Erythroblast (primary cell): ENCODE measurements around the gene SIRT7.
A peak's percentile ranks its signal among the peaks of the same experiment; 100 is the strongest.

ENCODE experiments used
- DNase-seq, 2 experiments: peaks; one replicate each; lab custom pipeline; 2025; lab: John Stamatoyannopoulos, UW
- GATA1 ChIP-seq: IDR thresholded peaks from 2 replicates; pipeline ENCODE4 v1.6.1; 2011; ENCODE audit warnings: low read depth, mild to moderate bottlenecking, control low read depth, low read length, moderate library complexity
- POLR2A ChIP-seq: IDR thresholded peaks from 2 replicates; pipeline ENCODE4 v1.6.1; 2011; ENCODE audit warnings: mild to moderate bottlenecking, low read length

SIRT7 gene, protein sequence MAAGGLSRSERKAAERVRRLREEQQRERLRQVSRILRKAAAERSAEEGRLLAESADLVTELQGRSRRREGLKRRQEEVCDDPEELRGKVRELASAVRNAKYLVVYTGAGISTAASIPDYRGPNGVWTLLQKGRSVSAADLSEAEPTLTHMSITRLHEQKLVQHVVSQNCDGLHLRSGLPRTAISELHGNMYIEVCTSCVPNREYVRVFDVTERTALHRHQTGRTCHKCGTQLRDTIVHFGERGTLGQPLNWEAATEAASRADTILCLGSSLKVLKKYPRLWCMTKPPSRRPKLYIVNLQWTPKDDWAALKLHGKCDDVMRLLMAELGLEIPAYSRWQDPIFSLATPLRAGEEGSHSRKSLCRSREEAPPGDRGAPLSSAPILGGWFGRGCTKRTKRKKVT

DNA sequence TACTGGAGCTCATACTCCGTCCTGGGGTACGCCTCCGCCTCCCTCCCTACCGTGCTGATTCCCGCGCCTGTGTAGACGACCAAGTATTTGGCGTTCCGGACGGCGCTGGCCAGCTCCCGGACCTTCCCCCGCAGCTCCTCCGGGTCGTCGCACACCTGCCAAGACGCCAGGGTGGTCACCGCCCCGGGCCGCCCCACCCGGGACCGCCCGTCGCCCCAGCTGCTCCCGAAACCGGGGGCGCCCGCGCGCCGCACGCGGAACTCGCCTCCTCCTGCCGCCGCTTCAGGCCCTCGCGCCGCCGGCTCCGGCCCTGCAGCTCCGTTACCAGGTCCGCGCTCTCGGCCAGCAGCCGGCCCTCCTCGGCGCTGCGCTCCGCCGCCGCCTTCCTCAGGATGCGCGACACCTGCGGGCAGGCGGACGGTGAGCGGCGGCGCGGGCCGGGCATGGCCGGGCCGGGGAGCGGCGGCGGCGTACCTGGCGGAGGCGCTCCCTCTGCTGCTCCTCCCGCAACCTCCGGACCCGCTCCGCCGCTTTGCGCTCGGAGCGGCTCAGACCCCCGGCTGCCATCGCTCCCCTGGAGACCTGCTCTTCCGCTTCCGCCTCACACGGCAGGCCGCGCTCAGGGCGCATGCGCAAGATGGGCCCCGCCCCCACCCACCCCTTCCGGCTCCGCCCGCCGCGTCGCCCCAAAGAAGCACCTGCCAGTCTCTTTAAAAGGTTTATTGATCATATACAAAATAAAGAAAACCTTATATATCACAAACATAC lies at the start of gene SIRT7:
Gene SIRT7 (minus strand): TSS at position 612 of the 768 bp plus-strand sequence. CDS start 45 bp downstream, at position 567.
- TF ChIP-seq POLR2A (peak; percentile 50), GATA1 (no peak)
- peak; percentile 84 to 93 for DNase-seq

DNA sequence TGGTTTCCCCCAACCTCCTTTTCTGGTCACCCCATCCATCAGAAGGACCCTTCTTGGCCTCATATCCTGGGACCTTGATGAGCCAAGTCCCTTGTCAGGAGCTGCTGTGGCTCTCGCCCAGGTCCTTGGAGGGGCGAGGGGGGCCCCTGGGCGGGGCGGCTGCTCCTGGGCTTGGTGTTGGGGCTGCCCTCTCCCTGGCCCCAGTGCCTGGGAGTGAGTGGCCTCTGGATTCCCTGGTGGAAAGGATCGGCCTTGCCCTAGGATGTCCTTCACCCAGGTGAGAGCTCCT lies 49.2 kb upstream of the SIRT7 start:
- no peak for DNase-seq

DNA sequence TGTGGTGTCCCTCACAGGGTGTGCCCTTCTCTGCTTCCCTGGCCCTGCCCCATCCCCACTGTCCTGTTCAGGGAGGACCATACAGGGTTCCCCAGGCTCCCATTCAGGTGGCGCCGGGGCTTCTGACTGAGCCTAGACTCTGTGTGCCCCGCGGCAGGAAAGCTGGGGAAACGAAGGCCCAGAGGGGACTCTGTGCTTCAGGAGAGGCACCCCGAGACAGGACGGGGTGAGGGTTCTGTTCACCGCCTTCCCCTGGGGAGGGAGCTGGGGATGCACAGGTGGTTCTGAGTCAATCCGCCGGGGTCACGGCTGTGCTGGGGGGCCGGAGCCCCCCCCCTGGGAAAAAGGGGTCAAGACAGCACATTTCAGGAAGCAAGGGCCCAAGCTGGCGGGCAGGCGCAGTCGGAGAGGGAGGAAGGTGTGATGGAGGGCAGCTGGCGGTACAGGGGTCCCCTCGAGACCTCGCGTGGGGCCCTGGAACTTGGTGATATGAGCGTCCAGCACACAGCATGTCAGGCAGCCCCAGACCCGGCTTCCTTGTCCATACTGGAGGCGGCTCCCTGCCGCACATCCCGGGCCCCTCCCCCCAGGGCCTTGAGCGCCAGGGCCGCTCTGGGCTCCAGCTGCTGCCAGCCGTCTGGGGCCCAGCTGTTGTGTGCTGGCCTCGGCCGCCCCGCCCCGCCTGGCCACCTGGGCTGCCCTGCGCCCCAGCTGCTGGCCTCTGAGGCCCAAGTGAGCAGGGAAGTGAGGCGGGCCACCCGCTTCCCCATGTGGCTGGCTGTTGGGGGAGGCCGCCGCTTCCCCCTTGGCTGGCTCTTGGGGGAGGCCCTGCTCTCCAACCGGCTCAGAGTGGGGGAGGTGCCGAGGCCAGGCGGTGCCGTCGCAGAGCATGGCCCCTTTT lies 48.6 kb upstream of the SIRT7 start:
- no peak for DNase-seq
- TF ChIP-seq POLR2A, result no peak

More for the DNA sequence above, 49.2 kb upstream of the SIRT7 start:
- TF ChIP-seq GATA1, result no peak
- no peak for TF ChIP-seq POLR2A

DNA sequence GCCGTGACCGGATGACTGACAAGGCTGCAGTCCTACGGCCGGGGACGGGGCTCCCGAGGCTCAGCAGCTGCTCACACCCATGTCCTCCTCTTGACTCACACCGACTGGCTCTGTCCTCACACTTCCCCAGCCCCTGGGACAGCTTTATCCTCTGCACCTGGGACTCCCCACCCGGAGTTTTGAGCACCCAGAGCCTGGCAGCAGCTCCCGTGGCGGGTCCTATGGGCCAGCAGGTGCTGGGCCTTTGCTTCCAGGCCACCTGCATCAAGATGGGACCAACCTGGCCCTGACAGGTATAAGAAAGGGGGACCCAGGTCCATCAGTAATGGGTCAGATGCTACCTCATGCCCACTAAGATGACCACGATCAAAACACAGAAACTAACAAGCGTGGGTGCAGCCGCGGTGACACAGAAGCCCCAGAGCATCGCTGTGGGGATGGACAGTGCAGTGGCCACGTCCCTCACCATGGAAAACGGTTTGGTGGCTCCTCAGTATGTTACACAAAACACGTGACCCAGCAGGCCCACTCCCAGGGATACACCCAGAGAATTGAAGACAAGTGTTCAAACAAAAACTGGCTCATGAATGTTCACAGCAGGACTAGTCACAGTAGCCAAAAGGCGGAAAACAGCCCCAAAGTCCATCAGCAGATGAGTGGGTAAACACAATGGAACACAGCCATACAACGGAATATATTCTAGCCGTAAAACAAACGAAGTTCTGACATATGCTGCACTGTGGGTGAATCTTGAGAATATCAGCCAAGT lies 46.3 kb upstream of the SIRT7 start:
- TF ChIP-seq GATA1, result no peak
- TF ChIP-seq POLR2A, result no peak
- no peak for DNase-seq

DNA sequence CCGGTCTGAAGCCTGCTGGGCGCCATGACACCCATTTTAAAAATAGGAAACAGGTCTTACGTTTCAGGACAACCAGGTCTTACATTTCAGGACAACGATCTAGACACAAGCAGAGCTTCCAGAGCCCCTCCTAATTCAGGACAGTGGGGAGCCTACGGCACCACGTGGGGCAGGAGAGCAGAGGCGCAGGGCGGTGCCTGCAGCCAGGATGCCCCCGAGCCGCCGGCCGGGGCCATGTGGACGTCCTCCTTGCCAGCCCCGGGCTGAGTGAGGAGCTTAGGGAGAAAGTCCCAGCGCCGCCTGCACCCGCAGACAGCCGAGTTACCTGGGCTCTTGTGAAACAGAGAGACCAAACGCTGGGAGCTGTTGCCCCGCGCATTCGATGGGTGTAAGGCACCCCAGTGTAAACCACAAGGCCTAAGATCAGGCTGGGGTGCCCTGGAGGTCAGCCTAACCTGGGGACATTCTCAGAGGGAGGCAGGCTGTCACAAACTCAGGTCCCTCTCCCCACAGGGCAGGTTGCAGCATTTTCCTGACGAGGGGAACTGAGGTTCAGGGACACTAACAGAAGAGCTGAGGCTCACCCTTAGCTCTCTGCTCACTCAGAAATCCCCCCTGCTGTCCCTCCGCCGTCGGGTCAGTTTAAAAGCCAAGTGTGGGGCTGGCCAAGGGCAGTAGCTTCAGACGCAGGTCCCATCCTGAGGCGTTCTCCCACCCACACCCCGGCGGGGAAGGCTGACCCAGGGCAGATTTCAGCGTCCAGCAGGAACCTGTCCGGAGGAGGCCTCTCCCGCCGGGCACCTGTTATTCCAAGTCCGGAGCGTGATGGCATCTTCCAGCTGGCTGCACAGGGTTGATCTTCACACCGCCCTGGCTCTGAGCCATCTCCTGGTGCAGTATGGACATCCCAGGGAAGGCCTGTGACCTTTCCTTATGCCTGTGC lies 44.8 kb upstream of the SIRT7 start:
- no peak for TF ChIP-seq GATA1
- no peak for TF ChIP-seq POLR2A
- no peak for DNase-seq

DNA sequence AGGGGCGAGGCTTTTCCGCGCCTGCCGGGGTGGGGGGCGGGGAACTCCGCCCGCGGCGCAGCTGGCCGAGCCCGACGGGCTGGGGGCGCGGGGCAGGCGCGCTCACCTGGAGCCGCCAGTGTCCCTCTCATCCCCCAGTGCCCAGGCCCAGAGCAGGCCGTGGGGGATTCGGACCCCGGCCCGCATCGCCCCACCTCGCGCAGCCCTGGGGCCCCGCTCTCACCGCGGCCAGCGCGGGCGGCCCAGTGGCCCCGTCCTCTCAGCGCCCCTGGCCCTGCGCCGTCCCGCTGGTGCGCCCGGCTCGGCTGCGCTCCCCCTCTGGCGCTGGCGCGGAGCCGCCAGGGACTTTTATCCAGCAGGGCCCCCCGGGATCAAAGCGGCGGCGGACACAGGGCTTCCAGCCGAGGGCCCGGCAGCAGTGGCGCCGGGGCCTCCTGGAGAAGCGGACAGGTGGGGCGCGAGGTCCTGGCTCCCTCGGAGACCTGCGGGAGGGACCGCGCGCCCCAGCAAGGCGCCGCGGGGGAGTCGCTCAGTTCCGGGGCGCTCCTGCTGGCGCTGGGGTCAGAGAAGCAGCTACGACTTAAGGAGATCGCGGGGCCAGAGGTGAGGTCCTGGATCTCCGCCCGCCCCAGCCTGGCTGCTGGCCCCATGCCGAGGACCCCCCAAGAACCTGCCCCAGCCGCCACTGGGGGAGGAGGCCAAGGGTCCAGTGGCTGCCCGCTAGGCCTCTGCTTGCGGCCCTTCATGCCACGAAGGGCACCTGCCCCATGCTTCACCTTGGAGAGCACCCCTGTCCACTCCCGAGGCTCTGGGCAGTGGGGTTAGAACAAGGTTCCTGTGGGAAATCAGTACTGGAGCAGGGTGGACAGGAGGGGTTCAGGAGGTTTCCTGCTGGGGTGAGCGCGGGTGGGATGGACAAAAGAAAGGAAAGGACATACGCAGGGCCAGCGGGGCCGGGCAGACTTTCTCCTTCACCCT lies 43.8 kb upstream of the SIRT7 start:
- TF ChIP-seq GATA1 (no peak), POLR2A (no peak)
- DNase-seq, result no peak

DNA sequence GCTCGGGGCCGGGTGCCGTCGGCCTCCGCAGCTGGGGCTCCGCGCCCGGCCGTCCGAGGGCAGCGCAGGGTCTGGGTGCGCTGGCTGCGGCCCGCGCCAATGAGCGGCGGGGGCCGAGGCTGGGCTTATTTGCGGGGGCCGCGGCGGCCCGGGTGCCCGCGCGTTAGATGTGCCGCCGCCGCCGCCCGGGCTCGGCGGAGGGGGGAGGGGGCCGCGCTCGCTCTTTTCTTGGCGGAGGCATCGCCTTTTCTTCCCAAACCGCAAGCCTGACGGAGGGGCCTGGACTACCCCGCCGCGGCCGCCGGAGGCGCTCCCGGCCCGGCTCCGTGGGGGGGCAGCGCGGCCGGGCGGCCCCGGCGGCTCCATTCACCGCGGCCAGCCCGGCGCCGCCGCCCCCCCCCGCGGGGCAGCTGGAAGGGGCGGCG lies 43.1 kb upstream of the SIRT7 start, which contains the start of gene NOTUM:
Gene NOTUM (minus strand): TSS at position 101 of the 425 bp plus-strand sequence. CDS start 278 bp downstream, outside the sequence.
- no peak for TF ChIP-seq GATA1
- TF ChIP-seq POLR2A, result no peak
- DNase-seq, result peak; percentile 33 to 35

DNA sequence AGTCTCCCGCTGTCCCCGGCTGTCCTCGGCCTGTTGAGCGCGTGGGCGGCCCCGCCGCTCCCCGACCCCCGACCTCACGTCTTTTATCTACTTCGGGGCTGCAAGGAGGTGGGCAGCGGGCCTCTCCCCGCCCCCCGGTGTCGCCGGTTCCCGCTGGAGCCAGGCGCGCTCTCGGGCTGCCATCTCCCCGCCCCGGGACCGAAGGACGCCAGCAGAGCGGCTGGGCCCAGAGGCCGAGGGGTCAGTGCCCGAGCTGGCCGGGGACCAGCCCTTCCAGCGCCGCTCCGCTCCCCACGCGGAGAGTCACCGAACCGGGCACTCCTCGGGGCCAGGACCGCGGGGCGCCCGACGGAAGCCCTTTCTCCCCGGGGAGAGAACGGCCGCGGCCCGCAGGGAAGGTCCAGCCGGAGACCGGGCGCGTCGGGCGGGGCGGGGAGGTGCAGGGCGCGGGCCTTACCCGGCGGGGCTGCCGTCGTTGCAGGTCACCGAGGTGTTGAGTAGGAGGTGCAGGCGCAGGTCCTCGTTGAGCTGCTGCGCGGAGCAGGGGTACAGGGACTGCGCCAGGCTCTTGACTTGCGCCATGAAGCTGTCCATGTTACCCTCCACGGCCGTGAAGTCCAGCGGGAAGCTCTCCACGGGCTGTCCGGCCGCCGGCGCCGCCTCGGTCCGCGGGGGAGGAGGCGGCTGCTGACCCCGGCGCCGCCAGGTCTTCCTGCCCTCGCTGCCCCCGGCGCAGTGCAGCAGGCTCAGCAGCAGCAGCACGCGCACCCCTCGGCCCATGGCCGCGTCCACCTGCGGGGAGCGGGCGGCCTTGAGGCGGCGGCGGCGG lies 42.4 kb upstream of the SIRT7 start:
- TF ChIP-seq GATA1 (no peak), POLR2A (no peak)
- DNase-seq, result no peak

DNA sequence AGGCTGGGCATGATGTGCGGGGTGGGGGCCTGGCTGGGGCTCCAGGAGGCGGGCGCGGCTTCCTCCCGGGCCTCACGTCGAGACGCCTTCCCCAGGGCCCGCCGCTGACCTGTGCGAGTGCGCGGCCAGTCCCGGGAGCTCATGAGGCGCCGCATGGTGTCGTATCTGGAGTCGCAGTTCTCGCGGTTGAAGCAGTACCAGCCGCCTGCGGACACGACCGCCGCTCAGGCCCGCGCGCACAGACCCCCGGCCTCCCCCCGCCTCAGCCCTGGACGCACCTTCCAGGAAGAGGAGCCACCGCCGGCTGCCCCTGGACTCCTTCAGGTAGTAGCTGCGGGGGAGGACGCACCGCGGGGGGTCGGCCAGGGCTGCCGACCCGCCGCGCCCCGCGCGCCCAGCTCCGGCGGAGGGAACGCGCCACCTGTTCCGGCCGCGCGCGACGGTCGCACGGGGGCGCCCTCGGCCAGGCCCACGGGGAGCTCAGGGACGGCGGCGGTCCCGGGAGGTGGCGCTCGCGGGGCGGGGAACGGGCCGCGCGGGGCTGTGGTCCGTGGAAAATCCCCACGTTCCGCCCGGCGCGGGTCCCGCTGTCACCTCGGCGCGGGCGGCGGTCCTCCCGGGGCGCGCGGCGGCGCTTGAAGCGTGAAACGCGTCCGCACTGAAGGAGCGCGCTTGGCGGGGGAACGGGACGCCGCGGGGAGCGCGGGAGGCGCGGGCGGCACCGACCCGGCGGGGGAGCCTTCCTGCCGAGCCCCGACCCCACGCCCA lies 41.6 kb upstream of the SIRT7 start:
- TF ChIP-seq GATA1, result no peak
- TF ChIP-seq POLR2A, result no peak
- DNase-seq, result peak; percentile 69 to 88
